Measurements from ENCODE around the gene DLGAP5.

DLGAP5 gene

GRCh38 chr14:55107766-55108554 lies 83.4 kb downstream of the DLGAP5 start:
- Histone ChIP-seq H3K4me3 (ENCODE audit: low read depth, low read length) (no peak overlapping the region), H3K36me3 (no peaks in the 10 kb centered on the region), H3K27me3 (no peaks in the 10 kb centered on the region), H3K4me1 (no peaks in the 10 kb centered on the region; the same call in 1 of the 2 replicates), H3K9me3 (no peaks in the 10 kb centered on the region)
- peak; percentile 43 for DNase-seq
- TF ChIP-seq CTCF (IDR thresholded peaks at IDR 0.05; ENCODE audit: low read depth, low read length): no peak

GRCh38 chr14:55105991-55106390 lies 85.4 kb downstream of the DLGAP5 start:
- Histone ChIP-seq H3K4me1 (no peaks in the 10 kb centered on the region; the same call in 1 of the 2 replicates), H3K9me3 (no peaks in the 10 kb centered on the region), H3K4me3 (ENCODE audit: low read depth, low read length) (no peak overlapping the region), H3K27me3 (no peaks in the 10 kb centered on the region), H3K36me3 (no peaks in the 10 kb centered on the region)
- no peak for TF ChIP-seq CTCF (IDR thresholded peaks at IDR 0.05; ENCODE audit: low read depth, low read length)
- no peak for DNase-seq

- Histone ChIP-seq H3K4me3 (ENCODE audit: low read depth, low read length) (no peak overlapping the region), H3K27me3 (no peaks in the 10 kb centered on the region), H3K9me3 (no peaks in the 10 kb centered on the region), H3K4me1 (no peaks in the 10 kb centered on the region; the same call in 1 of the 2 replicates), H3K36me3 (no peaks in the 10 kb centered on the region)
- no peak for DNase-seq
- TF ChIP-seq CTCF (IDR thresholded peaks at IDR 0.05; ENCODE audit: low read depth, low read length): no peak
Observed at GRCh38 chr14:55103971-55104954, 87.1 kb downstream of the DLGAP5 start.

- Histone ChIP-seq H3K4me1 (no peaks in the 10 kb centered on the region; the same call in 1 of the 2 replicates), H3K36me3 (no peaks in the 10 kb centered on the region), H3K9me3 (no peaks in the 10 kb centered on the region), H3K27me3 (no peaks in the 10 kb centered on the region), H3K4me3 (ENCODE audit: low read depth, low read length) (no peak overlapping the region)
- no peak for DNase-seq
- TF ChIP-seq CTCF (IDR thresholded peaks at IDR 0.05; ENCODE audit: low read depth, low read length): no peak
Observed at GRCh38 chr14:55103005-55103640, 88.3 kb downstream of the DLGAP5 start.

- no peaks in the 10 kb centered on the region for H3K4me1 ChIP-seq
- no peak for DNase-seq
- no peaks in the 10 kb centered on the region for H3K36me3 ChIP-seq
- H3K4me3 ChIP-seq (ENCODE audit: low read depth, low read length): no peak overlapping the region
- no peaks in the 10 kb centered on the region for H3K27me3 ChIP-seq
- H3K9me3 ChIP-seq: no peaks in the 10 kb centered on the region
- TF ChIP-seq CTCF (IDR thresholded peaks at IDR 0.05; ENCODE audit: low read depth, low read length): no peak
Observed at GRCh38 chr14:55102141-55102621, 89.2 kb downstream of the DLGAP5 start.
